Measurements from ENCODE around the gene TBCC. TPM values are rescaled to one million over a fixed set of nuclear protein-coding genes. Genes with fewer than 3 reads are reported as not detected.

The TBCC gene
- total RNA-seq, 1 experiment from 2014 or later = 24.7 TPM

DNA sequence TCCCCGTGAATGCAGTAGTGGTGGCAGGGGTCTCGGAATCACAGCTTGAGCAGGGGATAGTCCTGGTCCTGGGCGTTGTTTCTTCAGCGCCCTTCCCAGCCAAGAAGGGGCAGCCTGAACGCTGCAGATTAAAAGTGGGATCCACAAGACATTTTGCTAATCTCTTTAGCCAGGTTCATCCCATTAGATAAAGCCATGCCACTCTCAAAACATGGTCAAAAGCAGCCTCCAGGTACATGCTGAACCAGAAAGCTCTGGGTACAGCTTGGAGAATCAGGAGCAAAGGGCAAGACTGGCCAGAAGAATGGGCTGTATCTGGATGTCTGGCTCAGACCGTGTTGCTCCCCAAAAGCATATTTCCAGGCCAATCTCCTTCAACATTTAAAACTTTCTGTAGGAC, 23.4 kb downstream of the TBCC start, which contains the start of gene PRPH2:
Gene PRPH2 (minus strand): TSS at position 101 of the 400 bp plus-strand sequence. CDS start 263 bp downstream, outside the sequence.
- CTCF ChIA-PET = no interaction called here
- POLR2A ChIA-PET = no interaction called here
- no peak within 1 kb of the TSS for H3K4me3 Mint-ChIP-seq
- DNase-seq (ENCODE audit: low spot score) (no peak), ATAC-seq (no peak)
- H3K27ac Mint-ChIP-seq = no peak within 1 kb of the TSS
- no peaks in the 10 kb centered on the region; the same call in 1 of the 2 replicates for H3K27me3 Mint-ChIP-seq (ENCODE audit: low read depth)
- TF ChIP-seq NR2C2 (CRISPR knock-in tag; IDR thresholded peaks at IDR 0.05) (no peak), ZNF138 (CRISPR knock-in tag; conservative IDR thresholded peaks at IDR 0.05) (no peak), IRF2 (CRISPR knock-in tag; IDR thresholded peaks at IDR 0.05; ENCODE audit: borderline replicate concordance, low read depth) (no peak), HMGA2 (CRISPR knock-in tag; IDR thresholded peaks at IDR 0.05) (no peak), ZNF317 (CRISPR knock-in tag; IDR thresholded peaks at IDR 0.05; ENCODE audit: borderline replicate concordance, low read depth) (no peak), ZNF396 (CRISPR knock-in tag; IDR thresholded peaks at IDR 0.05; ENCODE audit: borderline replicate concordance) (no peak), TEAD1 (CRISPR knock-in tag; IDR thresholded peaks at IDR 0.05) (no peak), GRHL2 (CRISPR knock-in tag; IDR thresholded peaks at IDR 0.05; ENCODE audit: insufficient replicate concordance, severe bottlenecking) (no peak), SP1 (CRISPR knock-in tag; conservative IDR thresholded peaks at IDR 0.05) (no peak), KAT7 (CRISPR knock-in tag; IDR thresholded peaks at IDR 0.05; ENCODE audit: borderline replicate concordance) (no peak), NR1H2 (CRISPR knock-in tag; IDR thresholded peaks at IDR 0.05) (no peak), PRRX2 (CRISPR knock-in tag; IDR thresholded peaks at IDR 0.05) (no peak), ELF4 (CRISPR knock-in tag; IDR thresholded peaks at IDR 0.05; ENCODE audit: low read depth) (no peak)
- TF ChIP-seq, protein P1, sequence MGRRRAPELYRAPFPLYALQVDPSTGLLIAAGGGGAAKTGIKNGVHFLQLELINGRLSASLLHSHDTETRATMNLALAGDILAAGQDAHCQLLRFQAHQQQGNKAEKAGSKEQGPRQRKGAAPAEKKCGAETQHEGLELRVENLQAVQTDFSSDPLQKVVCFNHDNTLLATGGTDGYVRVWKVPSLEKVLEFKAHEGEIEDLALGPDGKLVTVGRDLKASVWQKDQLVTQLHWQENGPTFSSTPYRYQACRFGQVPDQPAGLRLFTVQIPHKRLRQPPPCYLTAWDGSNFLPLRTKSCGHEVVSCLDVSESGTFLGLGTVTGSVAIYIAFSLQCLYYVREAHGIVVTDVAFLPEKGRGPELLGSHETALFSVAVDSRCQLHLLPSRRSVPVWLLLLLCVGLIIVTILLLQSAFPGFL (CRISPR knock-in tag; IDR thresholded peaks at IDR 0.05; ENCODE audit: borderline replicate concordance) = no peak
- H3K9me3 Mint-ChIP-seq = no peaks in the 10 kb centered on the region
- peaks cover 9% of the 10 kb centered on the region for H3K4me1 Mint-ChIP-seq
- no peaks in the 10 kb centered on the region for H3K36me3 Mint-ChIP-seq

- no peaks in the 10 kb centered on the region for H3K9me3 Mint-ChIP-seq
- H3K36me3 Mint-ChIP-seq = no peaks in the 10 kb centered on the region
- ChIA-PET POLR2A (no interaction called here), CTCF (interaction anchor here (1.6 kb wide), 1 partner anchor 22 kb away, joined by 3 read pairs; no protein-coding TSS in a partner anchor)
- ATAC-seq = 0 out of 2 replicates have a peak, but pooled peaks have one; percentile 51
- H3K27me3 Mint-ChIP-seq (ENCODE audit: low read depth) = no peaks in the 10 kb centered on the region; the same call in 1 of the 2 replicates
- DNase-seq (ENCODE audit: low spot score) = no peak
- H3K27ac Mint-ChIP-seq = no peak overlapping the region
- no peak overlapping the region for H3K4me3 Mint-ChIP-seq
- TF ChIP-seq NR1H2 (CRISPR knock-in tag; IDR thresholded peaks at IDR 0.05) = no peak
- TF ChIP-seq, protein P2, sequence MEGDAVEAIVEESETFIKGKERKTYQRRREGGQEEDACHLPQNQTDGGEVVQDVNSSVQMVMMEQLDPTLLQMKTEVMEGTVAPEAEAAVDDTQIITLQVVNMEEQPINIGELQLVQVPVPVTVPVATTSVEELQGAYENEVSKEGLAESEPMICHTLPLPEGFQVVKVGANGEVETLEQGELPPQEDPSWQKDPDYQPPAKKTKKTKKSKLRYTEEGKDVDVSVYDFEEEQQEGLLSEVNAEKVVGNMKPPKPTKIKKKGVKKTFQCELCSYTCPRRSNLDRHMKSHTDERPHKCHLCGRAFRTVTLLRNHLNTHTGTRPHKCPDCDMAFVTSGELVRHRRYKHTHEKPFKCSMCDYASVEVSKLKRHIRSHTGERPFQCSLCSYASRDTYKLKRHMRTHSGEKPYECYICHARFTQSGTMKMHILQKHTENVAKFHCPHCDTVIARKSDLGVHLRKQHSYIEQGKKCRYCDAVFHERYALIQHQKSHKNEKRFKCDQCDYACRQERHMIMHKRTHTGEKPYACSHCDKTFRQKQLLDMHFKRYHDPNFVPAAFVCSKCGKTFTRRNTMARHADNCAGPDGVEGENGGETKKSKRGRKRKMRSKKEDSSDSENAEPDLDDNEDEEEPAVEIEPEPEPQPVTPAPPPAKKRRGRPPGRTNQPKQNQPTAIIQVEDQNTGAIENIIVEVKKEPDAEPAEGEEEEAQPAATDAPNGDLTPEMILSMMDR (IDR thresholded peaks at IDR 0.05) = no peak
- no peaks in the 10 kb centered on the region for H3K4me1 Mint-ChIP-seq
Measured at GRCh38 chr6:42720739-42721138, 25.2 kb downstream of the TBCC start.

- H3K27ac Mint-ChIP-seq = no peak overlapping the region
- ATAC-seq = no peak
- DNase-seq (ENCODE audit: low spot score) = no peak
- ChIA-PET CTCF (interaction anchor here (0.7 to 1.1 kb wide), 2 partner anchors 10 to 54 kb away, joined by 4 to 6 read pairs; no protein-coding TSS in a partner anchor), POLR2A (no interaction called here)
- H3K9me3 Mint-ChIP-seq = peaks cover 19% of the 10 kb centered on the region
- H3K36me3 Mint-ChIP-seq = peaks cover 9% of the 10 kb centered on the region
- H3K4me1 Mint-ChIP-seq = peaks cover under 1% of the 10 kb centered on the region
- H3K4me3 Mint-ChIP-seq = no peak overlapping the region
- TF ChIP-seq, protein P3, sequence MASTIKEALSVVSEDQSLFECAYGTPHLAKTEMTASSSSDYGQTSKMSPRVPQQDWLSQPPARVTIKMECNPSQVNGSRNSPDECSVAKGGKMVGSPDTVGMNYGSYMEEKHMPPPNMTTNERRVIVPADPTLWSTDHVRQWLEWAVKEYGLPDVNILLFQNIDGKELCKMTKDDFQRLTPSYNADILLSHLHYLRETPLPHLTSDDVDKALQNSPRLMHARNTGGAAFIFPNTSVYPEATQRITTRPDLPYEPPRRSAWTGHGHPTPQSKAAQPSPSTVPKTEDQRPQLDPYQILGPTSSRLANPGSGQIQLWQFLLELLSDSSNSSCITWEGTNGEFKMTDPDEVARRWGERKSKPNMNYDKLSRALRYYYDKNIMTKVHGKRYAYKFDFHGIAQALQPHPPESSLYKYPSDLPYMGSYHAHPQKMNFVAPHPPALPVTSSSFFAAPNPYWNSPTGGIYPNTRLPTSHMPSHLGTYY (CRISPR knock-in tag; IDR thresholded peaks at IDR 0.05) = no peak
- TF ChIP-seq ZNF396 (CRISPR knock-in tag; IDR thresholded peaks at IDR 0.05; ENCODE audit: borderline replicate concordance) (no peak), PRRX2 (CRISPR knock-in tag; IDR thresholded peaks at IDR 0.05) (no peak), KAT7 (CRISPR knock-in tag; IDR thresholded peaks at IDR 0.05; ENCODE audit: borderline replicate concordance) (no peak), EMX1 (CRISPR knock-in tag; IDR thresholded peaks at IDR 0.05) (no peak), FOXP4 (CRISPR knock-in tag; IDR thresholded peaks at IDR 0.05) (no peak), GABPB1 (CRISPR knock-in tag; IDR thresholded peaks at IDR 0.05) (no peak)
- TF ChIP-seq, protein P4, sequence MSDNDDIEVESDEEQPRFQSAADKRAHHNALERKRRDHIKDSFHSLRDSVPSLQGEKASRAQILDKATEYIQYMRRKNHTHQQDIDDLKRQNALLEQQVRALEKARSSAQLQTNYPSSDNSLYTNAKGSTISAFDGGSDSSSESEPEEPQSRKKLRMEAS (CRISPR knock-in tag; IDR thresholded peaks at IDR 0.05) = no peak
- TF ChIP-seq, protein P5, sequence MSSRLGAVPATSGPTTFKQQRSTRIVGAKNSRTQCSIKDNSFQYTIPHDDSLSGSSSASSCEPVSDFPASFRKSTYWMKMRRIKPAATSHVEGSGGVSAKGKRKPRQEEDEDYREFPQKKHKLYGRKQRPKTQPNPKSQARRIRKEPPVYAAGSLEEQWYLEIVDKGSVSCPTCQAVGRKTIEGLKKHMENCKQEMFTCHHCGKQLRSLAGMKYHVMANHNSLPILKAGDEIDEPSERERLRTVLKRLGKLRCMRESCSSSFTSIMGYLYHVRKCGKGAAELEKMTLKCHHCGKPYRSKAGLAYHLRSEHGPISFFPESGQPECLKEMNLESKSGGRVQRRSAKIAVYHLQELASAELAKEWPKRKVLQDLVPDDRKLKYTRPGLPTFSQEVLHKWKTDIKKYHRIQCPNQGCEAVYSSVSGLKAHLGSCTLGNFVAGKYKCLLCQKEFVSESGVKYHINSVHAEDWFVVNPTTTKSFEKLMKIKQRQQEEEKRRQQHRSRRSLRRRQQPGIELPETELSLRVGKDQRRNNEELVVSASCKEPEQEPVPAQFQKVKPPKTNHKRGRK (CRISPR knock-in tag; IDR thresholded peaks at IDR 0.05; ENCODE audit: borderline replicate concordance) = no peak
- H3K27me3 Mint-ChIP-seq (ENCODE audit: low read depth) = peaks cover 8% of the 10 kb centered on the region
Measured at GRCh38 chr6:42715871-42716270, 30.0 kb downstream of the TBCC start.
